OCI-LY7 (cell line): Measurements from ENCODE around the gene SAE1. TPM values are rescaled to one million over a fixed set of nuclear protein-coding genes. Genes with fewer than 3 reads are reported as not detected.

Experiments
- BruUV-seq: library from RNA; stranded (reverse); fragments of 400-500 nt; replicated peaks from 2 replicates; lab custom pipeline; 2021; lab: Mats Ljungman, UMichigan
- CTCF ChIA-PET: fragments of 300-600 bp; sonication (Branson Sonifier 250); formaldehyde crosslinking; loops from one replicate; lab custom pipeline; 2022; ENCODE audit warnings: antibody characterized with exemption; ENCODE audit not compliant: unreplicated experiment; lab: Charles Lee
- POLR2A ChIA-PET: fragments of 300-600 bp; sonication (Branson Sonifier 250); formaldehyde crosslinking; loops from one replicate; lab custom pipeline; 2022; ENCODE audit warnings: antibody characterized with exemption; lab: Charles Lee
- DNase-seq: peaks from one replicate; pipeline ENCODE4 v3.0.0-alpha.2; 2015; ENCODE audit warnings: low spot score
- H2AFZ ChIP-seq: fragments of 200-600 bp; sonication (generic), shearing (Covaris generic); 2 replicates; pipeline ENCODE4 v1.6.1; 2014; ENCODE audit warnings: mild to moderate bottlenecking, antibody characterized with exemption, low read length, moderate library complexity
- H3K27ac ChIP-seq: fragments of 200-600 bp; sonication (generic); 2 replicates; pipeline ENCODE4 v1.5.1; 2014; ENCODE audit warnings: mixed run types, low read depth, mild to moderate bottlenecking, moderate library complexity, low read length, inconsistent platforms; ENCODE audit not compliant: poor library complexity, severe bottlenecking
- H3K36me3 ChIP-seq: fragments of 200-600 bp; sonication (generic); 2 replicates; pipeline ENCODE4 v1.6.1; 2014; ENCODE audit warnings: mild to moderate bottlenecking, antibody characterized with exemption, low read length, moderate library complexity, mixed read lengths; ENCODE audit not compliant: insufficient read depth
- H3K4me1 ChIP-seq: fragments of 200-600 bp; sonication (generic); 2 replicates; pipeline ENCODE4 v1.5.1; 2014; ENCODE audit warnings: mild to moderate bottlenecking, low read length; ENCODE audit not compliant: insufficient read depth, poor library complexity, severe bottlenecking
- H3K4me2 ChIP-seq: fragments of 200-600 bp; sonication (generic); 2 replicates; pipeline ENCODE4 v1.6.1; 2014; ENCODE audit warnings: mild to moderate bottlenecking, low read length
- H3K4me3 ChIP-seq: fragments of 200-600 bp; sonication (generic); 2 replicates; pipeline ENCODE4 v1.5.1; 2014; ENCODE audit warnings: mild to moderate bottlenecking, low read depth, low read length; ENCODE audit not compliant: poor library complexity, severe bottlenecking
- H3K79me2 ChIP-seq: fragments of 200-600 bp; sonication (generic); 2 replicates; pipeline ENCODE4 v1.6.1; 2016; ENCODE audit warnings: low read depth, mild to moderate bottlenecking, low read length, moderate library complexity, mixed read lengths; ENCODE audit not compliant: insufficient read depth
- H3K9me2 ChIP-seq: fragments of 200-600 bp; sonication (generic); 2 replicates; pipeline ENCODE4 v1.6.1; 2016; ENCODE audit warnings: mild to moderate bottlenecking, low read length, mixed read lengths; ENCODE audit not compliant: insufficient read depth
- H3K9me3 ChIP-seq: fragments of 200-600 bp; sonication (generic); 2 replicates; pipeline ENCODE4 v1.6.1; 2014; ENCODE audit warnings: mild to moderate bottlenecking, mixed run types, low read length, mixed read lengths
- H4K20me1 ChIP-seq: fragments of 200-600 bp; sonication (generic); 2 replicates; pipeline ENCODE4 v1.6.1; 2014; ENCODE audit warnings: mild to moderate bottlenecking, antibody characterized with exemption, low read length, moderate library complexity, mixed read lengths; ENCODE audit not compliant: insufficient read depth
- CTCF ChIP-seq: fragments of 200-600 bp; sonication (generic); conservative IDR thresholded peaks from 2 replicates; pipeline ENCODE4 v1.5.1; 2014; ENCODE audit warnings: mild to moderate bottlenecking, antibody characterized with exemption, low read length, moderate library complexity, mixed read lengths
- EZH2phosphoT487 ChIP-seq: fragments of 200-600 bp; sonication (generic); IDR thresholded peaks from 2 replicates; pipeline ENCODE4 v1.6.1; 2018; ENCODE audit warnings: low read depth, borderline replicate concordance, mild to moderate bottlenecking, mixed run types, antibody characterized with exemption, low read length, moderate library complexity, mixed read lengths
- intact Hi-C: fragments of 100-400 bp; cut with micrococcal nuclease; formaldehyde crosslinking; loops from one replicate; pipeline ENCODE4 v1.10.0; 2022; ENCODE audit not compliant: unreplicated experiment
- total RNA-seq, 2 experiments: library from RNA; depleted of rRNA in 1 of 2; stranded (reverse); fragments of >200 nt in 1 of 2; shearing (Covaris generic) in 1 of 2; gene quantifications; 2 replicates each; pipeline ENCODE4 v1.2.3, GENCODE V29; 2014 to 2022

SAE1 gene
- total RNA-seq, 2 experiments from 2014 or later, result 144 to 165 TPM

DNA sequence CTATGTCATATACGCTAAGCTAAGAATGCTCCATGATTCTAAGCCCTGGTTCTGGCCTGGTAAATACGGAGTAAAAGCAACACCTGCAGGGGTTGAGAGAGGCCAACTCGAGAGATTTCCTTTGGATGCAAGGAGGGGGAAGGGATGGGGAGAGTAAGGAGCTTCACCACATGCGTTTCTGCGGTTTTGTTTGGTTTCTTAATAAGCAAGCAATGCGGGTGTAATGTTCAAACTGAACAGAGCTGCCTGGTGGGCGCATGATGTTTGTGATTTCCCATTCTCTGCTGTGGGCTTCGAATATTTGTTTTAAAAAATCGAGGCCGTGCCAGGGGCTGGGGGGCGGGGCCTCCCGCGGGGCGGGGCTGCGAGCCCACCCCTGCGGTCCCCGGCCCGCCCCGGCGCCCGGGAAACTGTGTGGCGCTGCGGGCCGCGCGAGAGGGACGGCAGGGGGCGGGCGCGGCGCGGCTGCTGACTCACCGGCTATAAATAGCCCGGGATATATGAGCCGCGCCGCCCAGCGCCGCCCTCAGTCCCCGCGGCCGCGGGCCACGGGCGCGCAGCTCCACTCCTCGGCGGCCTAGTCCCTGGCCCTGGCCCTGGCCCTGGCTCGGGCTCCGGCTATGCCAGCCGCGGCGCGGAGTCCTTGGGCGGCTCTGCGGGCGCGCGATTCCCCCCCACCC lies 95.3 kb downstream of the SAE1 start:
- intact Hi-C loops, result loop anchor here (1.0 kb wide), 3 partner anchors 16 to 30 kb away; partner anchors contain the start of gene CCDC9
- POLR2A ChIA-PET, result interaction anchor here (0.8 to 1.8 kb wide), 3 partner anchors 14 to 19 kb away, joined by 3 to 13 read pairs (median 4); no protein-coding TSS in a partner anchor
- Histone ChIP-seq H3K9me2 (no peaks in the 10 kb centered on the region), H3K9me3 (no peaks in the 10 kb centered on the region), H3K36me3 (peaks cover 6% of the 10 kb centered on the region; the same call in 1 of the 2 replicates), H3K4me2 (peak overlapping the region; percentile 99), H3K4me3 (peak overlapping the region; percentile 90), H3K27ac (peak overlapping the region; percentile 97), H4K20me1 (no peaks in the 10 kb centered on the region), H3K4me1 (peaks cover 48% of the 10 kb centered on the region), H3K79me2 (no peaks in the 10 kb centered on the region), H2AFZ (peak overlapping the region; percentile 83; the same call in 1 of the 2 replicates)
- DNase-seq, result peak; percentile 92
- TF ChIP-seq EZH2phosphoT487 (no peak), CTCF (peak; percentile 43; the same call in 1 of the 2 replicates)
- CTCF ChIA-PET, result interaction anchor here (0.5 to 1.6 kb wide), 2 partner anchors 11 to 15 kb away, joined by 3 to 7 read pairs; no protein-coding TSS in a partner anchor
- BruUV-seq, result no TSS peak

- DNase-seq, result peak; percentile 93
- intact Hi-C loops, result loop anchor here (1.0 kb wide), 3 partner anchors 16 to 30 kb away; partner anchors contain the start of gene CCDC9
- no peaks in the 10 kb centered on the region for H3K79me2 ChIP-seq
- no peak overlapping the region; the same call in 1 of the 2 replicates for H2AFZ ChIP-seq
- H3K4me3 ChIP-seq, result peak overlapping the region; percentile 90
- H3K4me1 ChIP-seq, result peaks cover 53% of the 10 kb centered on the region
- POLR2A ChIA-PET, result interaction anchor here (1.8 kb wide), 1 partner anchor 15 kb away, joined by 13 read pairs; no protein-coding TSS in a partner anchor
- H3K9me2 ChIP-seq, result no peaks in the 10 kb centered on the region
- peak overlapping the region; percentile 99 for H3K4me2 ChIP-seq
- H3K36me3 ChIP-seq, result peaks cover 6% of the 10 kb centered on the region; the same call in 1 of the 2 replicates
- TF ChIP-seq CTCF (no peak), EZH2phosphoT487 (no peak)
- CTCF ChIA-PET, result interaction anchor here (0.6 to 1.6 kb wide), 2 partner anchors 16 to 17 kb away, joined by 3 to 7 read pairs; no protein-coding TSS in a partner anchor
- no peaks in the 10 kb centered on the region for H4K20me1 ChIP-seq
- TSS peak; percentile 91 for BruUV-seq
- no peaks in the 10 kb centered on the region for H3K9me3 ChIP-seq
- H3K27ac ChIP-seq, result peak overlapping the region; percentile 97
These were observed 96.1 kb downstream of the SAE1 start for GRCh38 chr19:47226426-47227351.
